Uterus (tissue), 4 donors: Measurements from ENCODE around the gene SNAPIN. TPM values are rescaled to one million over a fixed set of nuclear protein-coding genes. Genes with fewer than 3 reads are reported as not detected.
A peak's percentile ranks its signal among the peaks of the same experiment; 100 is the strongest.
"Not testable (repeated sequence)": the region's sequence is repeated elsewhere in the genome, so short reads cannot be mapped to it uniquely, and the experiment has no call there.

Source experiments
- DNase-seq, 2 donors: peaks; one replicate each; pipeline ENCODE4 v3.0.0-alpha.2; 2019 to 2020
- H3K27ac ChIP-seq, 2 donors: fragments of 200-600 bp; sonication (generic); 1 replicate in 1 of 2; 2 replicates in 1 of 2; pipeline ENCODE4 v1.5.1; 2016 to 2018
- H3K27me3 ChIP-seq, 2 donors: fragments of 200-600 bp; sonication (generic); one replicate each; pipeline ENCODE4 v1.5.1; 2018 to 2019; ENCODE audit warnings: control low read depth in 1 of 2
- H3K36me3 ChIP-seq, 2 donors: fragments of 200-600 bp; sonication (generic); one replicate each; pipeline ENCODE4 v1.5.1; 2019; ENCODE audit warnings: control low read depth in 1 of 2
- H3K4me1 ChIP-seq, 2 donors: fragments of 200-600 bp; sonication (generic); one replicate each; pipeline ENCODE4 v1.5.1; 2018 to 2019; ENCODE audit warnings: control low read depth in 1 of 2
- H3K4me3 ChIP-seq, 2 donors: fragments of 200-600 bp; sonication (generic); 1 replicate in 1 of 2; 2 replicates in 1 of 2; pipeline ENCODE4 v1.5.1; 2018 to 2019; ENCODE audit warnings: mild to moderate bottlenecking in 1 of 2
- H3K9me3 ChIP-seq, 2 donors: fragments of 200-600 bp; sonication (generic); one replicate each; pipeline ENCODE4 v1.5.1; 2019; ENCODE audit warnings: control low read depth in 1 of 2
- POLR2A ChIP-seq, 2 donors: fragments of 450-650 bp; IDR thresholded peaks; one replicate each; pipeline ENCODE4 v1.6.1; 2016; ENCODE audit warnings: antibody characterized with exemption in 2 of 2, mild to moderate bottlenecking in 1 of 2, moderate library complexity in 1 of 2
- intact Hi-C: fragments of 100-400 bp; cut with DNase I; formaldehyde crosslinking; loops from one replicate; pipeline ENCODE4 v1.15.1; 2023; ENCODE audit warnings: low total_unique reads
- total RNA-seq, 4 donors: library from RNA; depleted of rRNA in 3 of 4; stranded (reverse); fragments of >200 nt in 3 of 4; gene quantifications; one replicate each; pipeline versions ENCODE4 v1.1.0 to v1.2.4, GENCODE V29; 2014 to 2023
- TF ChIP-seq, protein P1 (sequence below), 4 experiments: fragments of 200-600 bp in 2 of 4; fragments of 450-650 bp in 2 of 4; sonication (generic) in 2 of 4; IDR thresholded peaks; one replicate each; pipeline ENCODE4 v1.5.1; 2016 to 2019; ENCODE audit warnings: antibody characterized with exemption in 4 of 4, mild to moderate bottlenecking in 2 of 4, moderate library complexity in 1 of 4
- donor health status: DM: yes; HTN: yes; CAD: no.

The SNAPIN gene
- total RNA-seq, 4 donors from 2014 or later, result 35.5 to 101 (median 71.3) TPM

DNA sequence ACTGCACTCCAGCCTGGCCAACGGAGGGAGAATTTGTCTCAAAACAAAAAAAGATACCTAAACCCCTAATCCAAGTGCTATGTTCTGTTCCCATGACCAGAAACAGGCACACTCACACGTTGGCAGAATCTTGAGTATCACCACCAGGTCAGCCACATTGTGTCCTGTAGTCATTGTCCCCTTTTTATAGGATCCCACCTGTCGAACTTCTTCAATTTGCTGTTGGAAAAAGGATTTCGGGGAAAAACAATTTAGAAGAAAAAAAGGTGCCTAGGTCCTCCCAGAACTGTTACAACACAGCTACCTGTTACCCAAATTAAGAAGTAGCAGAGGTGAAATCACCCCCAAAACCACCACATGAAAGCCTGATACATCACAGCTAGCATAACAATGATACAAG is 8.9 kb downstream of the SNAPIN start:
- peaks cover 7 to 9% of the 10 kb centered on the region in 2 donors for H3K4me1 ChIP-seq
- no peak for DNase-seq
- no peak overlapping the region for H3K4me3 ChIP-seq
- H3K36me3 ChIP-seq, result no peaks in the 10 kb centered on the region
- no peak for TF ChIP-seq POLR2A (IDR thresholded peaks at IDR 0.05)
- TF ChIP-seq, protein P1, sequence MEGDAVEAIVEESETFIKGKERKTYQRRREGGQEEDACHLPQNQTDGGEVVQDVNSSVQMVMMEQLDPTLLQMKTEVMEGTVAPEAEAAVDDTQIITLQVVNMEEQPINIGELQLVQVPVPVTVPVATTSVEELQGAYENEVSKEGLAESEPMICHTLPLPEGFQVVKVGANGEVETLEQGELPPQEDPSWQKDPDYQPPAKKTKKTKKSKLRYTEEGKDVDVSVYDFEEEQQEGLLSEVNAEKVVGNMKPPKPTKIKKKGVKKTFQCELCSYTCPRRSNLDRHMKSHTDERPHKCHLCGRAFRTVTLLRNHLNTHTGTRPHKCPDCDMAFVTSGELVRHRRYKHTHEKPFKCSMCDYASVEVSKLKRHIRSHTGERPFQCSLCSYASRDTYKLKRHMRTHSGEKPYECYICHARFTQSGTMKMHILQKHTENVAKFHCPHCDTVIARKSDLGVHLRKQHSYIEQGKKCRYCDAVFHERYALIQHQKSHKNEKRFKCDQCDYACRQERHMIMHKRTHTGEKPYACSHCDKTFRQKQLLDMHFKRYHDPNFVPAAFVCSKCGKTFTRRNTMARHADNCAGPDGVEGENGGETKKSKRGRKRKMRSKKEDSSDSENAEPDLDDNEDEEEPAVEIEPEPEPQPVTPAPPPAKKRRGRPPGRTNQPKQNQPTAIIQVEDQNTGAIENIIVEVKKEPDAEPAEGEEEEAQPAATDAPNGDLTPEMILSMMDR (IDR thresholded peaks at IDR 0.05), result no peak
- no peaks in the 10 kb centered on the region for H3K27me3 ChIP-seq
- intact Hi-C loops, result no loop called here
- H3K27ac ChIP-seq, result no peak overlapping the region
- no peaks in the 10 kb centered on the region for H3K9me3 ChIP-seq

DNA sequence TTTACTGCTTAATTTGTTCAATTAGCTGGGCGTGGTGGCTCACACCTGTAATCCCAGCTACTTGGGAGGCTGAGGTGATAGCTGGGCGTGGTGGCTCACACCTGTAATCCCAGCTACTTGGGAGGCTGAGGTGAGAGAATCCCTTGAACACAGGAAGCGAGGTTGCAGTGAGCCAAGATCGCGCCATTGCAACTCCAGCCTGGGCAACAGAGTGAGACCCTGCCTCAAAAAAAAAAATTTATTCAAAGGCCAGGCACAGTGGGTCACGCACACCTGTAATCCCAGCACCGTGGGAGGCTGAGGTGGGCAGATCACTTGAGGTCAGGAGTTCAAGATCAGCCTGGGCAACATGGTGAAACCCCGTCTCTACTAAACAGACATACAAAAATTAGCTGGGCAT is 10.2 kb downstream of the SNAPIN start:
- H3K27me3 ChIP-seq, H3K4me1 ChIP-seq, H3K27ac ChIP-seq, H3K36me3 ChIP-seq, DNase-seq, intact Hi-C loops, H3K4me3 ChIP-seq, H3K9me3 ChIP-seq: not testable (repeated sequence)

DNA sequence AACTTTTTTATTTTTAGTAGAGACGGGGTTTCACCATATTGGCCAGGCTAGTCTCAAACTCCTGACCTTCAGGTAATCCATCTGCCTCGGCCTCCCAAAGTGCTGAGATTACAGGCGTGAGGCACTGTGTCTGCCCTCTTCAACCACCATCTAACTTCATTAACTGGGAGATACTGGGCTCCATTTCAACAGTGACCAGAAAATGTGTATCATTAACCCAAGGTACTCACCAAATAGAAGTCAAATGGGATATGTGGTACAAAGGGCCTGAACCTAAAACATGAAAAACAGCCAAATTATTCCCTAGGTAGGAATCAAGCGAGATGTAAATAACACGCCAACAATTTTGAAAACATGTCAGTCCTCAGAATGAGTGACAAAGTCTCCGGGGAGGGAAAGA is 11.1 kb downstream of the SNAPIN start:
- H3K27ac ChIP-seq, result peak overlapping the region in 1 of 2 donors; percentile 88
- intact Hi-C loops, result loop anchor here (10.0 kb wide), 1 partner anchor 315 kb away; the partner anchor contains the start of gene RAB13

DNA sequence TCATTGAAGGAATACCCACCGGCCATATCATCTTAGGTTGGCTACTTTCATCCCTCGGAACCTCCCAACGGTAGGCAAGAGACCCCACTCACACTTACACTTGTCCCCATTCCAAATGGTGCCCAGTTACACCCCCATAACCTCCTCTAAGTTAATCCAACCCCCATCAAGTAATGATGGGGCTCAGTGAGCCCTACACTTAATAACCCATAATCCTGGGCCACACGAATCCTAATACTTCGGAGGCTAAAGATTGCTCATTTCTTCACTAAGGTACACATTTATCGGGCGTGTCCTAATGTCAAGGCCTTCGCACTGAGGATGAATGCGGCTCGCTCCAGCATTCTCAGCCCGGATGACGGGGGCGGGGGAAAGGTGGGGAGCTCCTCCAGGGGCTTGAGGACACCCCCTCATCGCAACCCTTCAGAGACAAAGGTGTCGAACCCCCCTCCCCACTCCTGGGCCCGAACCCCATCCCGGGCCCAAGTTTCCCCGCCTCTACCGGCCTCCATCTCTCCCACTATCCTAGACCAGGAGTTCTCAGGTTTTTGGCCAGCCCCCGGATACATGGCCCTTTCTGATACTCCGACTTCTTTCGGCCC is 11.9 kb downstream of the SNAPIN start:
- intact Hi-C loops, result loop anchor here (10.0 kb wide), 1 partner anchor 314 kb away; the partner anchor contains the start of gene RAB13
- H3K4me3 ChIP-seq, result peak overlapping the region; percentile 90 to 97
- TF ChIP-seq POLR2A (IDR thresholded peaks at IDR 0.05), result no peak
- TF ChIP-seq, protein P1 (IDR thresholded peaks at IDR 0.05), result no peak
- H3K9me3 ChIP-seq, result no peaks in the 10 kb centered on the region
- no peak for DNase-seq
- peak overlapping the region; percentile 88 to 93 for H3K27ac ChIP-seq
- no peaks in the 10 kb centered on the region for H3K36me3 ChIP-seq
- no peaks in the 10 kb centered on the region for H3K27me3 ChIP-seq
- H3K4me1 ChIP-seq, result peaks cover 7 to 9% of the 10 kb centered on the region in 2 donors

More for the DNA sequence above, 11.1 kb downstream of the SNAPIN start:
- no peak for TF ChIP-seq POLR2A (IDR thresholded peaks at IDR 0.05)
- TF ChIP-seq, protein P1 (IDR thresholded peaks at IDR 0.05), result no peak
- no peaks in the 10 kb centered on the region for H3K9me3 ChIP-seq
- DNase-seq, result no peak
- no peaks in the 10 kb centered on the region for H3K36me3 ChIP-seq
- H3K4me1 ChIP-seq, result peaks cover 7 to 9% of the 10 kb centered on the region in 2 donors
- H3K4me3 ChIP-seq, result peak overlapping the region in 1 of 2 donors; percentile 90
- H3K27me3 ChIP-seq, result no peaks in the 10 kb centered on the region

DNA sequence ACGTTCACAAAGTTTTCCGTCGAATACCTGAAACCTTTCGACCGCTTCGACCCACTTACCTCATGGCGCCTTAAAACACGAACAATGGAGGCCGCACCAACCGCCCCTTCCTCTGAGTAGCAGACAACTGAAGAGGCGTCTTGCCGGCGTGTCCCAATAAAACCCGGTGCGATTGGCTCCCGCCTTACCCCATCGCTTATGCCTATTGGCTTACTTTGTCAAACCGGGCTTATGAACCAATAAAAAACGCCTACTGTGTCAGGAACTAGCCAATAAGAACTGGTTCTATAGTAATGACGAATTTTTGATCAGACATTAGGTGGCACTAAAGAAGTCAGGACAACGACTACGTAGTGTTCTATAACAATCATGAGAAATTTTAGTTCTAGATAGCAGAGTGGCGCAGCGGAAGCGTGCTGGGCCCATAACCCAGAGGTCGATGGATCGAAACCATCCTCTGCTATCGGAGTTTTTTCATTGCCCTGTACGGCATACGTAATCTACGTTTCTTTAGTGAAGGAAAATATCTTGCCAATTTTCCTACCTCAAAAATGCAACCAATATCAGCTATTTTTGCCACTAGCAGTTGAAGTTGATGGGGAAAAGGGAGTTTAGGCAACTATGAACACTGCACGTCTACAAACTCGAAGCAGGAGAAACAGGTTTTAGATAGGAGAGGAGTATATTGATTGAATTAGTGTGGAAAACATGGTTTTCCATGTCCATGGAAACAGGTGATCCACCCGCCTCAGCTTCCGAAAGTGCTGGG is 12.5 kb downstream of the SNAPIN start, which contains the start of gene ILF2:
ILF2 (minus strand) TSS at position 135 of the 769 bp plus-strand sequence; CDS start at position 64, 71 bp downstream.
- intact Hi-C loops, result loop anchor here (10.0 kb wide), 1 partner anchor 314 kb away; the partner anchor contains the start of gene RAB13
- TF ChIP-seq POLR2A (IDR thresholded peaks at IDR 0.05), result peak; percentile 87 to 90
- TF ChIP-seq, protein P1 (IDR thresholded peaks at IDR 0.05), result peak in 1 of 4 experiments; percentile 15

More for the DNA sequence above, 12.5 kb downstream of the SNAPIN start, which contains the start of gene ILF2:
- DNase-seq, result peak; percentile 98
- Histone ChIP-seq H3K4me1 (peaks cover 7 to 9% of the 10 kb centered on the region in 2 donors), H3K9me3 (no peaks in the 10 kb centered on the region), H3K27ac (peak within 1 kb of the TSS; percentile 93 to 97), H3K4me3 (peak within 1 kb of the TSS; percentile 90 to 97), H3K36me3 (no peaks in the 10 kb centered on the region), H3K27me3 (no peaks in the 10 kb centered on the region)
